MM.1S (cell line): Measurements from ENCODE around the gene CTNNBIP1.
"Not testable (repeated sequence)": the region's sequence is repeated elsewhere in the genome, so short reads cannot be mapped to it uniquely, and the experiment has no call there.

ENCODE experiments used
- DNase-seq: peaks from one replicate; pipeline ENCODE4 v3.0.0-alpha.2; 2015
- H2AFZ ChIP-seq: fragments of 300-600 bp; sonication (generic); 2 replicates; pipeline ENCODE4 v1.6.0; 2016; ENCODE audit warnings: antibody characterized with exemption, low read length
- H3F3A ChIP-seq: fragments of 300-600 bp; sonication (generic); 2 replicates; pipeline ENCODE4 v1.6.1; 2016; ENCODE audit warnings: mild to moderate bottlenecking, antibody characterized with exemption, low read length, moderate library complexity, mixed read lengths; ENCODE audit not compliant: insufficient read depth
- H3K27ac ChIP-seq: fragments of 300-600 bp; sonication (generic); 2 replicates; pipeline ENCODE4 v1.5.1; 2016; ENCODE audit warnings: mild to moderate bottlenecking, low read length
- H3K27me3 ChIP-seq: fragments of 300-600 bp; sonication (generic); replicated peaks from 2 replicates; pipeline ENCODE4 v1.6.0; 2016; ENCODE audit warnings: low read length; ENCODE audit not compliant: insufficient read depth
- H3K36me3 ChIP-seq: fragments of 300-600 bp; sonication (generic); replicated peaks from 2 replicates; pipeline ENCODE4 v1.6.1; 2016; ENCODE audit warnings: mild to moderate bottlenecking, low read length, mixed read lengths; ENCODE audit not compliant: insufficient read depth
- H3K4me1 ChIP-seq: fragments of 300-600 bp; sonication (generic); 2 replicates; pipeline ENCODE4 v1.6.1; 2016; ENCODE audit warnings: low read length, mixed read lengths
- H3K4me2 ChIP-seq: fragments of 300-600 bp; sonication (generic); 2 replicates; pipeline ENCODE4 v1.6.0; 2016; ENCODE audit warnings: low read depth, low read length
- H3K4me3 ChIP-seq: fragments of 300-600 bp; sonication (generic); 2 replicates; pipeline ENCODE4 v1.5.1; 2016; ENCODE audit warnings: low read length, mixed read lengths
- H3K79me2 ChIP-seq: fragments of 300-600 bp; sonication (generic); 2 replicates; pipeline ENCODE4 v1.6.1; 2016; ENCODE audit warnings: mixed run types, low read length, mixed read lengths
- H3K9ac ChIP-seq: fragments of 300-600 bp; sonication (generic); 2 replicates; pipeline ENCODE4 v1.6.1; 2016; ENCODE audit warnings: low read length, mixed read lengths
- H3K9me2 ChIP-seq: fragments of 300-600 bp; sonication (generic); replicated peaks from 2 replicates; pipeline ENCODE4 v1.6.1; 2016; ENCODE audit warnings: mild to moderate bottlenecking, low read length, mixed read lengths; ENCODE audit not compliant: insufficient read depth
- H3K9me3 ChIP-seq: fragments of 300-600 bp; sonication (generic); replicated peaks from 2 replicates; pipeline ENCODE4 v1.6.1; 2016; ENCODE audit warnings: mild to moderate bottlenecking, low read length, mixed read lengths; ENCODE audit not compliant: insufficient read depth
- H4K20me1 ChIP-seq: fragments of 300-600 bp; sonication (generic); 2 replicates; pipeline ENCODE4 v1.6.1; 2016; ENCODE audit warnings: mild to moderate bottlenecking, low read length, moderate library complexity, mixed read lengths; ENCODE audit not compliant: insufficient read depth
- EZH2 ChIP-seq: fragments of 300-600 bp; sonication (generic); optimal IDR thresholded peaks from 2 replicates; pipeline ENCODE3; 2017; ENCODE audit warnings: low read depth, mild to moderate bottlenecking, antibody characterized with exemption, low read length, mixed read lengths
- EZH2phosphoT487 ChIP-seq: fragments of 300-600 bp; sonication (generic); IDR thresholded peaks from 2 replicates; pipeline ENCODE4 v1.6.1; 2018; ENCODE audit warnings: antibody characterized with exemption, low read length
- TF ChIP-seq, protein P1 (sequence below): fragments of 300-600 bp; sonication (generic); IDR thresholded peaks from 2 replicates; pipeline ENCODE4 v1.5.1; 2016; ENCODE audit warnings: antibody characterized with exemption, low read length, mixed read lengths

CTNNBIP1 gene

DNA sequence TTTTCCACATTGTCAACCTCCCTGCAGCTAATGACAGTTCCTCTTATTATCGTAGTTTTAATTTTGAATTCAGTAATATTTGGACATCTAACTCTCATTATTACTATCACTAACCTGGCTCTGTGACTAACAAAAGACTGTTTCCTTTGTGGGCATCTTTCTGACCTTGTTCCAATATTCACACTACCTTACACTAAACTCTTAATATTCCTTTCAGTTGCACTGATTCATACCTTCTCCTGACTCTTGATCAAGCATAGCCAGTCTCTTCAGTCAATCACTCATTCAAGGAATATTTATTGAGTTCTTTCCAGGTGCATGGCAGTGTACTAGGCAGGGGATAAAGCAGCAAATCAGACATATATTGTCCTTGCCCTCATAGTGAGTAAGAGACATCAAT lies 7.8 kb upstream of the CTNNBIP1 start:
- TF ChIP-seq, protein P1, sequence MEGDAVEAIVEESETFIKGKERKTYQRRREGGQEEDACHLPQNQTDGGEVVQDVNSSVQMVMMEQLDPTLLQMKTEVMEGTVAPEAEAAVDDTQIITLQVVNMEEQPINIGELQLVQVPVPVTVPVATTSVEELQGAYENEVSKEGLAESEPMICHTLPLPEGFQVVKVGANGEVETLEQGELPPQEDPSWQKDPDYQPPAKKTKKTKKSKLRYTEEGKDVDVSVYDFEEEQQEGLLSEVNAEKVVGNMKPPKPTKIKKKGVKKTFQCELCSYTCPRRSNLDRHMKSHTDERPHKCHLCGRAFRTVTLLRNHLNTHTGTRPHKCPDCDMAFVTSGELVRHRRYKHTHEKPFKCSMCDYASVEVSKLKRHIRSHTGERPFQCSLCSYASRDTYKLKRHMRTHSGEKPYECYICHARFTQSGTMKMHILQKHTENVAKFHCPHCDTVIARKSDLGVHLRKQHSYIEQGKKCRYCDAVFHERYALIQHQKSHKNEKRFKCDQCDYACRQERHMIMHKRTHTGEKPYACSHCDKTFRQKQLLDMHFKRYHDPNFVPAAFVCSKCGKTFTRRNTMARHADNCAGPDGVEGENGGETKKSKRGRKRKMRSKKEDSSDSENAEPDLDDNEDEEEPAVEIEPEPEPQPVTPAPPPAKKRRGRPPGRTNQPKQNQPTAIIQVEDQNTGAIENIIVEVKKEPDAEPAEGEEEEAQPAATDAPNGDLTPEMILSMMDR, result no peak
- TF ChIP-seq EZH2phosphoT487 (no peak), EZH2 (no peak)
- H3K9me2 ChIP-seq, result no peaks in the 10 kb centered on the region
- no peaks in the 10 kb centered on the region for H3K27me3 ChIP-seq
- H3K9ac ChIP-seq, result no peak overlapping the region
- no peak overlapping the region for H2AFZ ChIP-seq
- no peaks in the 10 kb centered on the region for H3K79me2 ChIP-seq
- no peak overlapping the region for H3K27ac ChIP-seq
- H3F3A ChIP-seq, result no peaks in the 10 kb centered on the region
- no peaks in the 10 kb centered on the region for H3K36me3 ChIP-seq
- no peak for DNase-seq
- H3K4me3 ChIP-seq, result no peak overlapping the region
- no peaks in the 10 kb centered on the region for H3K4me1 ChIP-seq
- no peaks in the 10 kb centered on the region for H4K20me1 ChIP-seq
- H3K9me3 ChIP-seq, result no peaks in the 10 kb centered on the region
- no peak overlapping the region for H3K4me2 ChIP-seq

DNA sequence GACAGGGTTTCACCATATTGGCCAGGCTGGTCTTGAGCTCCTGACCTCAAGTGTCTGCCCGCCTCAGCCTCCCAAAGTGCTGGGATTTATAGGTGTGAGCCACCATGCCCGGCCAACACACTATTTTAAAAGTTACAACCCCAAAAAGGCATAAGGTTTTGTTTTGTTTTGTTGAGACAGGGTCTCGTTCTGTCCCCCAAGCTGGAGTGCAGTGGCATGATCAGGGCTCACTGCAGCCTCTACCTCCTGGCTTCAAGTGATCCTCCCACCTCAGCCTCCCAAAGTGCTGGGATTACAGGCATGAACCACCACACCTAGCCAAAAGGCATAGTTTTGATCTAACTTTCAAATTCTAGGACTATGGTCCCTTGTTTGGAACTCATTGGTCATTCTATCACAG lies 7.4 kb upstream of the CTNNBIP1 start:
- not testable (repeated sequence) for H3K4me1 ChIP-seq, H3K4me2 ChIP-seq, H3F3A ChIP-seq, H3K36me3 ChIP-seq, H3K9me2 ChIP-seq, H3K9me3 ChIP-seq, H3K9ac ChIP-seq, H4K20me1 ChIP-seq, H3K27ac ChIP-seq, H3K79me2 ChIP-seq, H2AFZ ChIP-seq, H3K27me3 ChIP-seq, H3K4me3 ChIP-seq, DNase-seq

DNA sequence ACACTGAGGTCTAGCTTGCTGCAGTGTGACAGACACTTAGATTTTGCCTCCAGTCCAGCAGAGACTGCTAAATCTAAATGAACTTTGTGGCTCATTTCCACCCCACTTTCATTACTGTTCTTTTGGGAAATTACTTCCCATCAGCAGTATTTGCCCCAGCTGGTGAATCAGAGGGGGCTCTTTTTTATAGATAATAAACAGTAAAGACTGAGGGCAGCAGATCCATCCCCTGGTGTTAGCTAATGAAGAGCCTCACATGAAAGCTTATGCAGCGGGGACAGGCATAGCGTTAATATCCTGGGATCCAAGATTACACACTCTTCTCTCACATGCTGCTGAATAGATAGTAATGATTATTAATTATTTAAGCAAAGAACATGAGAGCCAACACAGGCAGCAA lies 6.4 kb upstream of the CTNNBIP1 start:
- Histone ChIP-seq H3K9me3 (no peaks in the 10 kb centered on the region), H3K79me2 (no peaks in the 10 kb centered on the region)

DNA sequence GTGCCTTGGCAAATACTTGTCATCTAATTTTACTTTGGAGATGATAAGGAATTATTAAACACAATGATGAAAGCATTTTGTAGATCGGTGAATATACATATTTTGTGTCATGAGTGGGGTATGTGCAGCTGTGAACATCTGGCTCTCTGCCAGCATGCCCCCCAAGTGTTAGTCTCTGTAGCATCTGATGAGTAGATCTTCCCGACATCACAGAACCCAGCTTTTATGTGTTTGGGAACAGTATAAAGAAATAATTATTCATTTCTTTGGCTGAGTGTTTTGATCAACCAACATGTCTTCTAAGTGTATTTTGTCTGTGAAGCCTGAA lies 4.5 kb upstream of the CTNNBIP1 start:
- no peak overlapping the region for H2AFZ ChIP-seq

More for the DNA sequence above, 6.4 kb upstream of the CTNNBIP1 start:
- Histone ChIP-seq H3F3A (no peaks in the 10 kb centered on the region), H4K20me1 (no peaks in the 10 kb centered on the region), H3K36me3 (no peaks in the 10 kb centered on the region), H2AFZ (no peak overlapping the region), H3K4me3 (no peak overlapping the region), H3K27me3 (no peaks in the 10 kb centered on the region), H3K9ac (no peak overlapping the region), H3K4me2 (no peak overlapping the region), H3K27ac (no peak overlapping the region), H3K9me2 (no peaks in the 10 kb centered on the region), H3K4me1 (no peaks in the 10 kb centered on the region)
- no peak for DNase-seq
- TF ChIP-seq EZH2phosphoT487 (no peak), EZH2 (no peak)
- TF ChIP-seq, protein P1, result no peak

More for the DNA sequence above, 4.5 kb upstream of the CTNNBIP1 start:
- H3F3A ChIP-seq, result peaks cover 9% of the 10 kb centered on the region
- no peak overlapping the region for H3K27ac ChIP-seq
- TF ChIP-seq EZH2phosphoT487 (no peak), EZH2 (no peak)
- TF ChIP-seq, protein P1, result no peak
- no peak overlapping the region for H3K4me2 ChIP-seq
- DNase-seq, result no peak
- H3K9me3 ChIP-seq, result no peaks in the 10 kb centered on the region
- no peak overlapping the region for H3K9ac ChIP-seq
- no peak overlapping the region for H3K4me3 ChIP-seq
- H3K27me3 ChIP-seq, result no peaks in the 10 kb centered on the region
- H3K36me3 ChIP-seq, result no peaks in the 10 kb centered on the region
- H3K9me2 ChIP-seq, result no peaks in the 10 kb centered on the region
- H4K20me1 ChIP-seq, result no peaks in the 10 kb centered on the region
- 0 out of 2 replicates have a peak, but pooled peaks cover 1% of the 10 kb centered on the region for H3K79me2 ChIP-seq
- H3K4me1 ChIP-seq, result no peaks in the 10 kb centered on the region
